Loucy (cell line): ENCODE results near the gene NSUN6.

Source experiments
- EZH2phosphoT487 ChIP-seq: fragments of 200-600 bp; IDR thresholded peaks from 2 replicates; pipeline ENCODE4 v1.6.1; 2018; ENCODE audit warnings: antibody characterized with exemption, mild to moderate bottlenecking, moderate library complexity, borderline replicate concordance
- TF ChIP-seq, protein P1 (sequence below): fragments of 200-600 bp; sonication (generic); conservative IDR thresholded peaks from 2 replicates; pipeline ENCODE4 v1.5.1; 2014; ENCODE audit warnings: mild to moderate bottlenecking, antibody characterized with exemption, low read length

DNA sequence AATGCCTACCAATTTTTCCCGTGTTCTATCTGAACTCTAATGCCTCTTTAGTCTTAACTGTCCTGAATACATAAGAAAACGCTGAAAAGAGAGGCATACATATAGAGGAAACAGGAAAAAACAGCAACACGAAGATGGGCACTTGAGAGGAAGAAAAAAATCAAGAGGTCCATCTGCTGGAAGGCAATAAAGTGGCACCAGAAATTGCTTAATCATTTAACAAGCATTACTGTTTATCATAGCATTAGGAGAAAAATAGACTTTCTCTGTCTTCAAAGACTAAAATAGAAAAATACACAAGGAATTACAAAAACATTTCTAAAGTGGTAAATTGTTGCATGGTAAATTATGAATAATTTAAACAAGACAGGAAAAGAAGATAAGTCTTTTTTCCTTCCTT lies 35.0 kb downstream of the NSUN6 start:
- TF ChIP-seq, protein P1, sequence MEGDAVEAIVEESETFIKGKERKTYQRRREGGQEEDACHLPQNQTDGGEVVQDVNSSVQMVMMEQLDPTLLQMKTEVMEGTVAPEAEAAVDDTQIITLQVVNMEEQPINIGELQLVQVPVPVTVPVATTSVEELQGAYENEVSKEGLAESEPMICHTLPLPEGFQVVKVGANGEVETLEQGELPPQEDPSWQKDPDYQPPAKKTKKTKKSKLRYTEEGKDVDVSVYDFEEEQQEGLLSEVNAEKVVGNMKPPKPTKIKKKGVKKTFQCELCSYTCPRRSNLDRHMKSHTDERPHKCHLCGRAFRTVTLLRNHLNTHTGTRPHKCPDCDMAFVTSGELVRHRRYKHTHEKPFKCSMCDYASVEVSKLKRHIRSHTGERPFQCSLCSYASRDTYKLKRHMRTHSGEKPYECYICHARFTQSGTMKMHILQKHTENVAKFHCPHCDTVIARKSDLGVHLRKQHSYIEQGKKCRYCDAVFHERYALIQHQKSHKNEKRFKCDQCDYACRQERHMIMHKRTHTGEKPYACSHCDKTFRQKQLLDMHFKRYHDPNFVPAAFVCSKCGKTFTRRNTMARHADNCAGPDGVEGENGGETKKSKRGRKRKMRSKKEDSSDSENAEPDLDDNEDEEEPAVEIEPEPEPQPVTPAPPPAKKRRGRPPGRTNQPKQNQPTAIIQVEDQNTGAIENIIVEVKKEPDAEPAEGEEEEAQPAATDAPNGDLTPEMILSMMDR, result peak; percentile 46
- no peak for TF ChIP-seq EZH2phosphoT487
